Lower leg skin (tissue), 4 donors: ENCODE measurements around the gene CABP5. TPM values are rescaled to one million over a fixed set of nuclear protein-coding genes. Genes with fewer than 3 reads are reported as not detected.

Experiments
- DNase-seq, 2 donors: peaks; one replicate each; pipeline ENCODE4 v3.0.0-alpha.2; 2019; ENCODE audit warnings: low spot score in 2 of 2
- H3K4me3 ChIP-seq: fragments of 200-600 bp; sonication (generic); 2 replicates; pipeline ENCODE4 v1.5.1; 2017; ENCODE audit warnings: mild to moderate bottlenecking, low read depth; ENCODE audit not compliant: poor library complexity, severe bottlenecking
- CTCF ChIP-seq, 3 donors: fragments of 450-650 bp; IDR thresholded peaks; one replicate each; pipeline ENCODE4 v1.5.1; 2016; ENCODE audit warnings: antibody characterized with exemption in 3 of 3, mild to moderate bottlenecking in 3 of 3, moderate library complexity in 2 of 3
- POLR2A ChIP-seq, 2 donors: fragments of 450-650 bp; IDR thresholded peaks; one replicate each; pipeline ENCODE4 v1.6.1; 2016 to 2017; ENCODE audit warnings: antibody characterized with exemption in 2 of 2, mild to moderate bottlenecking in 1 of 2, moderate library complexity in 1 of 2
- WGBS, 2 donors: methylation state at CpG; one replicate each; pipeline ENCODE4 v1.1.5; 2018; 5-methylcytosine and 5-hydroxymethylcytosine counted together
- intact Hi-C: fragments of 100-400 bp; cut with DNase I; formaldehyde crosslinking; loops from one replicate; pipeline ENCODE4 v1.15.0; 2023; ENCODE audit warnings: low total_unique reads
- total RNA-seq, 4 donors: library from RNA; depleted of rRNA; stranded (reverse); fragments of >200 nt; gene quantifications; one replicate each; pipeline ENCODE4 v1.1.0, GENCODE V29; 2016

Gene CABP5
- total RNA-seq, 4 donors from 2014 or later: not detected

DNA sequence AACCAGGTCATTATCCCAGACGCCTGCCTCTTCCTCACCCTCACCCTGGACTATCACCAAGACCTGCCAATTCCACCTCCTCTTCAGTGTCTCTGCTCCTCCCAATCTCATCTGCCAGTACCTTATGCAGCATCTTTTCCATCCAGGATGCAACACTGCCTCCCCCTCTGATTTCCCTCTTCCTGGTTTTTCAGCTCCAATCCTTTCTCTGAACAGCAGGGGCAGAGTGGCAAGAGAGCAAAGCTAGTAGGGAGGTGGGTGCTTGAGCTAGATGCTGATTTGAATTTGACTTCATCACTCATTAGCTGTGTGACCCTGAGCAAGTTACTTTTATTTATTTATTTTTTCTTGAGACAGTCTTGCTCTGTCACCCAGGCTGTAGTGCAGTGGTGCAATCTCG is 25.6 kb upstream of the CABP5 start:
- intact Hi-C loops: no loop called here
- WGBS, 2 donors: 72 to 75% methylated on average over 2 of the region's 2 CpGs
- TF ChIP-seq POLR2A (IDR thresholded peaks at IDR 0.05) (no peak), CTCF (IDR thresholded peaks at IDR 0.05) (no peak)
- no peak for DNase-seq
- no peak overlapping the region for H3K4me3 ChIP-seq

DNA sequence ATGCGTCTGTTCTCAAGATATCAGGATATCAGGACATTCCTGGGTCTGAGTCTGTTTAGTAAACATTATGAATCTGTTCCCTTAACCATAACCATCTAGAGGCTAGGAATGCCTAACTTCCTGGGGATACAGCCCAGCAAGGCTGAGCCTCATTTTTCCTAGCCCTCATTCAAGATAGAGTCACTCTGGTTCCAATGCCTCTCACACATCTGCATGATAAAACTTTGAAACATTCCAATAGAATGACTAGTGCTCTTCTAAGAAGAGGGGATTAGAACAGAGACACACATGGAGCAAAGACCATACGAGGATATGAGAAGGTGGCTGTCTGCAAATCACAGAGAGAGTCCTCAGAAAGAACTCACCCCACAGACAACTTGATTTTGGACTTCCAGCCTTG is 20.6 kb upstream of the CABP5 start:
- intact Hi-C loops: no loop called here
- 77 to 84% methylated on average over 2 of the region's 2 CpGs for WGBS, 2 donors
- H3K4me3 ChIP-seq: no peak overlapping the region
- no peak for DNase-seq
- TF ChIP-seq POLR2A (IDR thresholded peaks at IDR 0.05) (no peak), CTCF (IDR thresholded peaks at IDR 0.05) (no peak)

- intact Hi-C loops: no loop called here
- H3K4me3 ChIP-seq: no peak overlapping the region
- WGBS, 2 donors: 63 to 69% methylated on average over 37 of the region's 37 CpGs
- no peak for DNase-seq
- TF ChIP-seq CTCF (IDR thresholded peaks at IDR 0.05) (no peak), POLR2A (IDR thresholded peaks at IDR 0.05) (no peak)
These were observed 17.8 kb upstream of the CABP5 start for GRCh38 chr19:48061401-48062344.

DNA sequence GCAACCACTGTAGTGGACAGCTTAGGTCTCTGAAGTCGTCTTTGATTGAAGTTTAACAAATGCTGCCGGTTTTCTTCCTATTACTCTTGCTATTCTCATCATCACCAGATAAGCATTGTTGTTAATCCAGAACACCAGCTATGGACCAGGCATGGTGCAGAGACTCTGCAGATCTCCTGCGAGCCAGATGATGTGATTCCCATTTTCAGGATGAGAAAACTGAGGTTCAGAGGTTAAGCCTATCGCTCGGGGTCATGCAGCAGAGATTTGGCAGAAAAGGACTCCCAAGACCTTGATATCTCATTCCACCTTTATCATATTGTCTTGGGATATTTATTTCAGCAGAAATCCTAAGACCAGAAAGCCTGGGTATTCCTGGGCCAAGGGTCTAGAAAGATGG is 16.5 kb upstream of the CABP5 start:
- H3K4me3 ChIP-seq: no peak overlapping the region
- no peak for DNase-seq
- TF ChIP-seq POLR2A (IDR thresholded peaks at IDR 0.05) (no peak), CTCF (IDR thresholded peaks at IDR 0.05) (no peak)
- intact Hi-C loops: no loop called here
- WGBS, 2 donors: 89 to 93% methylated on average over 5 of the region's 5 CpGs

DNA sequence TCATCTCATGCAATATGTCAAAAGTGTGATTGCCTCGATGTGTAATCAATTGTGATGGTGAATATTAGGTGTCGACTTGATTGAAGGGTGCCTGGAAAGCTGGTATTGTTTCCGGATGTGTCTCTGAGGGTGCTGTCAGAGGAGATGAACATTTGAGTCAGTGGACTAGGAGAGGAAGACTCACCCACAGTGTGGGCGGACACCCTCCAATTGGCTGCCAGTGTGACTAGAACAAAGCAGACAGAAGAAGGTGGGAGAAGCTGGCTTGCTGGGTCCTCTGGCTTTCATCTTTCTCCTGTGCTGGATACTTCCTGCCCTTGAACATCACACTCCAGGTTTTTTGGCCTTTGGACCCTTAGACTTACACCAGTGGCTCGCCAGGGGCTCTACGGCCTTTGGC is 15.5 kb upstream of the CABP5 start:
- TF ChIP-seq CTCF (IDR thresholded peaks at IDR 0.05): no peak
- no peak for TF ChIP-seq POLR2A (IDR thresholded peaks at IDR 0.05)

More for the DNA sequence above, 15.5 kb upstream of the CABP5 start:
- intact Hi-C loops: no loop called here
- no peak overlapping the region for H3K4me3 ChIP-seq
- DNase-seq: no peak
- WGBS, 2 donors: 86 to 92% methylated on average over 6 of the region's 6 CpGs
